Measurements from ENCODE around the gene TBC1D16.

Gene TBC1D16

GRCh38 chr17:79987187-79987934, 48.3 kb downstream of the TBC1D16 start:
- no peak for DNase-seq

GRCh38 chr17:79986411-79987186, 49.1 kb downstream of the TBC1D16 start:
- no peak for DNase-seq

- DNase-seq, result no peak
Measured at GRCh38 chr17:79985943-79986391, 49.7 kb downstream of the TBC1D16 start.

GRCh38 chr17:79985361-79985942, 50.2 kb downstream of the TBC1D16 start:
- DNase-seq, result no peak

- no peak for DNase-seq
Measured at GRCh38 chr17:79984877-79985276, 50.8 kb downstream of the TBC1D16 start.

- no peak for DNase-seq
Measured at GRCh38 chr17:79984045-79984840, 51.4 kb downstream of the TBC1D16 start.

GRCh38 chr17:79983456-79983855, 52.2 kb downstream of the TBC1D16 start:
- no peak for DNase-seq

GRCh38 chr17:79982986-79983385, 52.7 kb downstream of the TBC1D16 start:
- DNase-seq, result no peak

- no peak for DNase-seq
Measured at GRCh38 chr17:79981661-79982101, 54.0 kb downstream of the TBC1D16 start.

GRCh38 chr17:79981090-79981489, 54.6 kb downstream of the TBC1D16 start:
- no peak for DNase-seq

- DNase-seq, result no peak
Measured at GRCh38 chr17:79980246-79981043, 55.2 kb downstream of the TBC1D16 start.

GRCh38 chr17:79979816-79980215, 55.9 kb downstream of the TBC1D16 start:
- DNase-seq, result no peak

GRCh38 chr17:79979221-79979741, 56.4 kb downstream of the TBC1D16 start:
- DNase-seq, result no peak

- DNase-seq, result no peak
Measured at GRCh38 chr17:79978548-79978855, 57.2 kb downstream of the TBC1D16 start.

GRCh38 chr17:79977708-79978547, 57.7 kb downstream of the TBC1D16 start:
- no peak for DNase-seq

GRCh38 chr17:79977161-79977631, 58.5 kb downstream of the TBC1D16 start:
- DNase-seq, result no peak

GRCh38 chr17:79976451-79976850, 59.2 kb downstream of the TBC1D16 start:
- DNase-seq, result no peak

- DNase-seq, result no peak
Measured at GRCh38 chr17:79975498-79976134, 60.1 kb downstream of the TBC1D16 start.

- DNase-seq, result no peak
Measured at GRCh38 chr17:79974566-79975497, 60.8 kb downstream of the TBC1D16 start.

All from NCI-H2081 treated with DMSO at 0.1 percent for 48 hours (cell line).